Thyroid gland (tissue), 4 donors: ENCODE results near the gene FCGBP.
A peak's percentile ranks its signal among the peaks of the same experiment; 100 is the strongest.
"Not testable (repeated sequence)": the region's sequence is repeated elsewhere in the genome, so short reads cannot be mapped to it uniquely, and the experiment has no call there.

ENCODE experiments used
- CTCF ChIP-seq, 6 experiments: fragments of 200-600 bp in 3 of 6; fragments of 450-650 bp in 3 of 6; sonication (generic) in 3 of 6; IDR thresholded peaks; one replicate each; pipeline ENCODE4 v1.5.1; 2016 to 2019; ENCODE audit warnings: antibody characterized with exemption in 6 of 6, mild to moderate bottlenecking in 2 of 6, inconsistent platforms in 1 of 6, moderate library complexity in 1 of 6
- POLR2A ChIP-seq, 2 donors: fragments of 450-650 bp; IDR thresholded peaks; one replicate each; pipeline ENCODE4 v1.6.1; 2017; ENCODE audit warnings: antibody characterized with exemption in 2 of 2, mild to moderate bottlenecking in 2 of 2, moderate library complexity in 1 of 2

GRCh38 chr19:39897511-39898245 is 36.8 kb downstream of the FCGBP start:
- TF ChIP-seq CTCF (IDR thresholded peaks at IDR 0.05), result peak in 2 of 6 experiments; percentile 47 to 55
- TF ChIP-seq POLR2A (IDR thresholded peaks at IDR 0.05), result not testable (repeated sequence)
